GM10266 (cell line): ENCODE results near the gene NAXD.
"Not testable (repeated sequence)": the region's sequence is repeated elsewhere in the genome, so short reads cannot be mapped to it uniquely, and the experiment has no call there.

Source experiments
- DNase-seq: peaks from one replicate; pipeline ENCODE4 v3.0.0; 2012; ENCODE audit errors: extremely low spot score
- CTCF ChIP-seq: IDR thresholded peaks from 2 replicates; pipeline ENCODE4 v1.5.1; 2012; ENCODE audit warnings: mild to moderate bottlenecking, low read depth; ENCODE audit not compliant: control insufficient read depth, insufficient read depth; ENCODE audit errors: missing control alignments

Gene NAXD

GRCh38 chr13:110628952-110629701, 13.8 kb downstream of the NAXD start:
- TF ChIP-seq CTCF = no peak
- DNase-seq = no peak

- no peak for DNase-seq
- no peak for TF ChIP-seq CTCF
Observed at GRCh38 chr13:110629735-110630134, 14.4 kb downstream of the NAXD start.

GRCh38 chr13:110630566-110631119, 15.3 kb downstream of the NAXD start:
- no peak for TF ChIP-seq CTCF
- no peak for DNase-seq

GRCh38 chr13:110632255-110632654, 16.9 kb downstream of the NAXD start:
- DNase-seq = not testable (repeated sequence)

GRCh38 chr13:110633776-110634175, 18.4 kb downstream of the NAXD start:
- TF ChIP-seq CTCF = no peak
- no peak for DNase-seq

- no peak for TF ChIP-seq CTCF
- no peak for DNase-seq
Observed at GRCh38 chr13:110634558-110634957, 19.2 kb downstream of the NAXD start.

- TF ChIP-seq CTCF = no peak
- no peak for DNase-seq
Observed at GRCh38 chr13:110635405-110636002, 20.2 kb downstream of the NAXD start.

GRCh38 chr13:110636053-110636475, 20.7 kb downstream of the NAXD start:
- DNase-seq = no peak
- no peak for TF ChIP-seq CTCF
